Measurements from ENCODE around the gene ZNF587. TPM values are rescaled to one million over a fixed set of nuclear protein-coding genes. Genes with fewer than 3 reads are reported as not detected.
"Not testable (repeated sequence)": the region's sequence is repeated elsewhere in the genome, so short reads cannot be mapped to it uniquely, and the experiment has no call there.

The ZNF587 gene
- total RNA-seq, 1 donor: 29.8 TPM

DNA sequence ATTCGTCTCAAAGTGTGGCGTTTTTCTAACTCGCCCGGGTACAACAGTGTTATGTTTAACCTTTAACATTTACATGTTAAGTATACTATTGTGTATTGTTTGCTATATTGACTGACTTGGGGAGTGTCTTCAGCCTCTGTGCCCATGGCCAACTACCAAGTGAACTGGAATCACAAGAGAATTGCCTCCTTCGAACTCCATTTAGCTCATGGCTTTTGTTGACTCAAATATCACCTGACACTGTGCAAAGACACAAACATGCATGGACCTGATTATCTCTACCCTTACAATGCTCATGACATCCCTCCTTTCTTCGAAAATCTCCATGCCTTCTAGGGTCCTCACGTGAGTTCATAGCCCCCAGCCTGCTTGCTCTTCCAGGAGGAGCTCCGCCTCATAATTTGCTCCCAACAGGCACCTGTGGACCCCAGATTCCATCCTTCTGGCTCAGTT, 38.5 kb downstream of the ZNF587 start:
- peak overlapping the region; percentile 66 for H3K4me3 ChIP-seq (ENCODE audit: low read depth, low read length)
- DNase-seq (ENCODE audit: low read depth): no peak
- TF ChIP-seq CTCF (IDR thresholded peaks at IDR 0.05; ENCODE audit: insufficient read depth, low read depth, low read length): no peak

DNA sequence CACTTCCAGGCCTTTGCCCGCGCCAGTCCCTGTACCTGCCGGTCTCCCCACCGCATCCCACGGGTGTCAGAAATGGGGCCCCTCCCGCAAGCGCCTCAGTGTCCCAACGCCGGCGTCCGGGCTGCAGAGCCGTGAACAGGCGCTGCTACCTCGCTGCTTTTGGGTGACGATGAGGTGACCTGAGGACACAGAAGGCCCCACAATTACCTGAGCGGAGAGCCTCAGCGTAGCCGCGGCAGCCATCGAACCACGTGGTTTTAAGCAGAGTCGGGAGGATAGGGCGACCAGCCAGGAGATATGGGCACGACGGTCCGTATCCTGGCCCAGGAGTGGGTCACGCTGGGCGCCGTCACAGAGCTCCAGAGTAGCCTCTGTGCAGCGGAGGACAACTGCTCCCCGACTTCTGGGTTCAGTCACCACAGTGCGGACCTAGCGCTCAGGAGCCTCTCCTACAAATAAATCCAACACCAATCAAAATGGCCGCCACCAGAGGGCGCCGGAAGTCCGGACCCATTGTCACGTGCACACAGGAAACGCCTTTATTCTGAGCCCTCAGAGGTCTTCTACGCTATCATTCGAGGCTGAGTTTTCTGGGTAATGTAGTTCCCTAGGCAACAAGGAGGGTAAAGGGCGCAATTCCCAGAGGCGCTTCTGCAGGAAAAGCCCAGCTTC, 39.0 kb downstream of the ZNF587 start, which contains the start of gene ZNF814:
Gene ZNF814 (minus strand): TSS at position 478 of the 672 bp plus-strand sequence. CDS start 235 bp downstream, at position 243.
- peak within 1 kb of the TSS; percentile 66 for H3K4me3 ChIP-seq (ENCODE audit: low read depth, low read length)
- peak; percentile 36 for TF ChIP-seq CTCF (IDR thresholded peaks at IDR 0.05; ENCODE audit: insufficient read depth, low read depth, low read length)
- DNase-seq (ENCODE audit: low read depth): peak; percentile 79

DNA sequence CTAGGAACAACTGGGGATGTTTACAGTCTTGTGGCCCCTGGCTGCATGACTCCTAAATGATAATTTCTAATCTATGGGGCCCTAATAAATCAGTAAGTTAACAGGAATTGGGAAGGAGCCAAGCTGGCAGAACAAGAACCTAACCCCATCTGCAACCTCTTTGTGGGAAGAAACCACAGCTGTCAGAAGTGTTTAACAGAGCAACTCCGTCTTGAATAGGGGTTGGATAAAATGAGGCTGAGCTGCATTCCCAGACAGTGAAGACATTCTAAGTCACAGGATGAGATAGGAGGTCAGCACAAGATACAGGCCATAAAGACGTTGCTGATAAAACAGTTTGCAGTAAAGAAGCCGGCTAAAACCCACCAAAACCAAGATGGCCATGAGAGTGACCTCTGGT, 41.0 kb downstream of the ZNF587 start:
- not testable (repeated sequence) for H3K4me3 ChIP-seq (ENCODE audit: low read depth, low read length)
- DNase-seq (ENCODE audit: low read depth): peak; percentile 92

DNA sequence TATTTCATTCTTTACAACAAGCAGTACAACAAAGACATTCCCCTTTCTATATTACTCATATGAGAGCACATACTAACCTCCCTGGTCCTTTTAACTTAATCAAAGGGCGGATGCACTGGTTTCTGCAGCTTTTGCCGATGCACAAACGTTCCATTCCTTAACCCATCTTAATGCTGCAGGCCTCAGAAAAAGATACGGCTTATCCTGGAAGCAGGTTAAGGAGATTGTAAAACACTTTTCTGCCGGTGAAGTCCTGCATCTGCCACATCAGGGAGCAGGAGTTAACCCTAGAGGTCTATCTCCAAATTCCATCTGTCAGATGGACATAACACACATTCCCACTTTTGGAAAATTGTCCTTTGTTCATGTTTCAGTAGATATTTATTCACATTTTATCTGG, 50.7 kb downstream of the ZNF587 start:
- DNase-seq (ENCODE audit: low read depth): no peak
- TF ChIP-seq CTCF (IDR thresholded peaks at IDR 0.05; ENCODE audit: insufficient read depth, low read depth, low read length): no peak
- no peak overlapping the region for H3K4me3 ChIP-seq (ENCODE audit: low read depth, low read length)

DNA sequence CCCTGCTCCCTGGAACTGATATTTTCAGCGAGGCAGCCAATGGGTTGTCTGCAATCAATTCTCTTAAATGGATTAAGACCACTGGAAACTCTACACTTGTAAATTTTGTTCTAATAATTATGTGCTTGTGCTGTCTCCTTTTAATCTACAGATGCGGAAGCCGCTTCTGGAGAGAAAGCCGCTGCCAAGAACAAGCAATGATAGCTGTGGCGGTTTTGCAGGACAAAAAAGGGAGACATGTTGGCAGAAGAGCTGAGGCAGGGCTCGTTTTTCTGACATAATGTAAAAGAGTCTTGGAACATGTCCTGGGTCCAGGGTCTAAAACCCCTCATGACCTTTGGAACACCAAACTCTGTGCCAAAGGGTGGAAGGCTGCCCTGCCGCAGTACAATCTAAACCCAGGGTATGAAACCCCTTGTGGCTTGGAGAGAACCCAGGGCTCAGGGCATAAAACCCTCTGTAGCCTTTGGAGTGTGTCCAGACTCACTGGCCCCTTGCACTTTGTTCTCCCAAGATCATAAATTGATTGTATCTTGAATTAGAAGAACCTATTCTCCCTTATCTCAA, 54.0 kb downstream of the ZNF587 start:
- TF ChIP-seq CTCF (IDR thresholded peaks at IDR 0.05; ENCODE audit: insufficient read depth, low read depth, low read length): no peak
- DNase-seq (ENCODE audit: low read depth): no peak
- no peak overlapping the region for H3K4me3 ChIP-seq (ENCODE audit: low read depth, low read length)

- TF ChIP-seq CTCF (IDR thresholded peaks at IDR 0.05; ENCODE audit: insufficient read depth, low read depth, low read length): no peak
- no peak for DNase-seq (ENCODE audit: low read depth)
- no peak overlapping the region for H3K4me3 ChIP-seq (ENCODE audit: low read depth, low read length)
These were observed 55.6 kb downstream of the ZNF587 start for GRCh38 chr19:57905258-57905657.

GRCh38 chr19:57907394-57907793, 57.7 kb downstream of the ZNF587 start:
- H3K4me3 ChIP-seq (ENCODE audit: low read depth, low read length): no peak overlapping the region
- no peak for DNase-seq (ENCODE audit: low read depth)
- no peak for TF ChIP-seq CTCF (IDR thresholded peaks at IDR 0.05; ENCODE audit: insufficient read depth, low read depth, low read length)
